KOPT-K1 (cell line): ENCODE data around the gene ATP1A1.

ENCODE experiments used
- H3K27ac ChIP-seq: fragments of 200-600 bp; sonication (generic); 2 replicates; pipeline ENCODE4 v1.5.1; 2016; ENCODE audit warnings: antibody characterized with exemption, mild to moderate bottlenecking, low read depth, low read length; ENCODE audit not compliant: poor library complexity, severe bottlenecking
- H3K36me3 ChIP-seq: fragments of 200-600 bp; sonication (generic); 2 replicates; pipeline ENCODE4 v1.5.1; 2017; ENCODE audit warnings: antibody characterized with exemption, mild to moderate bottlenecking, low read length, moderate library complexity; ENCODE audit not compliant: insufficient read depth
- H3K9me3 ChIP-seq: fragments of 200-600 bp; sonication (generic); 2 replicates; pipeline ENCODE4 v1.5.1; 2017; ENCODE audit warnings: antibody characterized with exemption, low read length, mild to moderate bottlenecking; ENCODE audit not compliant: insufficient read depth, poor library complexity, severe bottlenecking

ATP1A1 gene

DNA sequence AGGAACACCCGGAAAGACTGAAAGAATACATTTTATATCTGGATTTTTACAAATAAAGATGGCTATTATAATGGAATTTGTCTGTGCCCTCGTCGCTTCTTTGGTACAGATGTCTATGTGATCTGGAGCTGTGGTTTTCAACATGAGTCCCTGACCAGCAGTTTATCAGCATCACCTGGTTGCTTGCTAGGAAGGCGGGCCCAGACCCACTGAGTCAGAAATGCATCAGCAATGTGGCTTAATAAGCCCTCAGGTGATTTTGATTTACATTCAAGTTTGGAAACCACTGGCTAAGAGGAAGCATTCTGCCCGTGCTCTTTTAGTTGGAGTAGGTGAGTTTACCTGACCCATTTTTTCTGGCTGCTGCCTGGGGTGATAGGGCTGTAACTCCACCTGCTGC, 31.7 kb downstream of the ATP1A1 start:
- Histone ChIP-seq H3K9me3 (no peaks in the 10 kb centered on the region), H3K36me3 (peaks cover 99% of the 10 kb centered on the region), H3K27ac (no peak overlapping the region)

DNA sequence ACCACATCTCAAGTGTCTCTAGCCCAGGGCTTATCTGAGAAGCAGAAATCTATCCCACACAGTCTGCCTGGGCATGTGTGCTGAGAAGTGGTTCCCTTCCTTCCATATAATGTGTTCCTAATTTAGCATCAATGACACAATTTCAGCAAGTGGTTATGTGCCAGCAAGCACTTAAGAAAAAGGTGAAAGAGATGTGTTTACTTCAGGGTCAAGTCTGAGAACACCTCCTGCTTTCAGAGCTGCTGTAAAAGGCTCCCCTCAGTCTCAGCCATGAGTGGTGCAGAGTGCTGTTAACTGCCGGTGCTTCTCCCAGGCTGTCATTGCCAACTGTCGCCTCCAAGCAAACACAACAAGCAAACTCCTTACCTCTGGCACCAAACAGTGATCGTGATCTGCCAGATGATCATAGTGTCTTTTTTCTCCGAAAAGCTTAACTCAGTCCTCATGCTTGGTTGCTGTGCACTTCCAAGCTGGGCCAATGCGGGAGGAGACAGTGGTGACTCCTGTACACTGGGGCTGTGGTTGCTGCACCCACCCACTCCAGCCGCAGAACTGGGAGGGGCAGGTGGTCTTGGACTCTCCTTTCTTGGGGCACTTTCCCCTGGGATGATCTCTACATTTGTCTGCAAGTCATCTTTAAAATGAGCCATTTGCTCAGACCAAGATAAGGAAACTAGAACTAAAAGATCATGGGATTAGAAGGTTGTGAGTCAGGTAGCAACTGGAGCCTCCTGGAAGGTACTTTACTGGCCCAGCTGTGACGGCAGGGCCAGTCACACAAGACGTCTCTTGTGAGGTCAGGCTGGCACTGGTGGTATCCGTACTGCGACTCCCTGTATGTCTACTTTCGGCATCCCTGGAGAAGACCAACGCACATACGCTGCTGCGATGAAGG, 32.4 kb downstream of the ATP1A1 start:
- H3K36me3 ChIP-seq: peaks cover 99% of the 10 kb centered on the region
- no peak overlapping the region for H3K27ac ChIP-seq
- no peaks in the 10 kb centered on the region for H3K9me3 ChIP-seq

DNA sequence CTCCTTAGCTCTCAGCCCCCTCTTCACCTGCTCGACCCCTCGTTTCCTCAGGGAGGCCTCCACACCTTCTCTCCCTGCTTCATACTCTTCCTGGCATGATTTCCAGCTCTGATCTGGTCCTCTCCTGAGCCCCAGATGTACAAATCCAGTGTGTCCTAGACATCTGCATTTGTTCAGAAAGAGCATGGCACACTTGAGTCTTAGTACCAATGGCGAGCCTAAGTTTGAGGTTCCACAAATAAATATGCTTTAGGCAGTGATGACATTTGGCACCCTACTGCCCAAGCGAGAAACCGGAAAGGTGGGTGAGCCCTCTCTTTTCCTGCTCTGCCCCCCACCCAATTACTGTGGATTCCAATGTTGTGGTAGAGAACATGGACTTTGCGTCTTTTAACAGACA, 34.0 kb downstream of the ATP1A1 start:
- Histone ChIP-seq H3K36me3 (peaks cover 88% of the 10 kb centered on the region), H3K27ac (no peak overlapping the region), H3K9me3 (no peaks in the 10 kb centered on the region)

DNA sequence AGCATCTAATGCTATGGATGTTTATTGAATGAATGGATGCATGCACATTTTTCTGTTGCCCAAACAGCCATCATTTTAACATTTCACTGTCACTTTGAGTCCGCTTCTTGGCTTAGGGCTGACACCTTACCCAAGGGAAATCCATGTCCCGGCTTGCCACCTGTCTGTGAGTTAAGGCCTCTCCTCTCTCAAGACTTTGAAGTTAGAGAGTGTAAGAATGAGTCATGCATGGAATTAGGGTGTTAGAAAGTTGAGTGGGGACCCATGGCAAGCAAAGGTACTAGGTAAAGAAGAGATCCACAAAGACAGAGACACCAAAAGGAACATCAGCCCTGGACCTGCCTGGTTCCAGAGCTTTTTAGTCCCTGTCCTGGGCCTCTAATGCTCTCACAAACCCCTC, 35.1 kb downstream of the ATP1A1 start:
- Histone ChIP-seq H3K36me3 (peaks cover 76% of the 10 kb centered on the region), H3K9me3 (no peaks in the 10 kb centered on the region), H3K27ac (no peak overlapping the region)

DNA sequence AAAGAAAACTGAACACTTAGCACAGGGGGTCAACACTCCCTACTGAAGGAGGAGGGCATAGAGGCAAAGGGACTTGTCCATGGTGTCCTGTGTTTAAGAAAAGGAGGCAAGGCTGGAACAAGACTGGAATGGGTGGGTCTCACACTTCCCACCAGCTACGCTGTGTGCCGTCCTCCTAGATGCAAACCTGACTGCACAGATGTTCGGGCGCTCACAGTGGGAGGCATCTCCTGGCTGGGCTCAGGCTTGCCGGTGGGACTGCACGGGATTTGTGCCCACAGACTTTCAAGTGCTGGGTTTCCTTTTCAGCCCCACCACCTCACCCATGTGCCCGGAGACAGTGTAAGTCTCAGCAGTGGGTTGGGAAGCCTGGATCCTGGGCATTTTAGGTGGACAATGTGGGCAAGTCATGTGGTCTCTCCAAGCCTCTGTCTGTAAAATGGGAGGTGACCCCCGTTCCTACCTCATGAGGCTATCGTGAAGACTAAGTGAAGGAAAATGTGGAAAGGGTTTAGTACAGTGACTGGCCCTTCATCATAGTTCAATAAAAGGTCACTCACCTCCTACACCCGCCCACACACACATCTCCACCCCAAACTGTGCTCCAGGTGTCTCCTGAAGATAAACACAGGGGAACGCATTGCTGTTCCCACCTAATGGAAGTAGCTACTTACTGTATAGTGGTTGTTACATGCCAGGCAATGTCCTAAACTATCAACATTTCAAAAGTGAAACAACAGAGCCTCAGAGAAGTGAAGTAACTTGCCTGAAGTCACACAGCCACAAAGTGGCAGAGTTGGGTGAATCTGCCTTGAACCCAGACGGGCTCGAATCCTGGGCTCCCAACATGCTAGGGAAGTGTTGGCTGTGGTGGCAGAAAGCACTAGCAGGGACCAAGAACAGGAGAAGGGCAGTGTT, 36.0 kb downstream of the ATP1A1 start:
- Histone ChIP-seq H3K36me3 (peaks cover 68% of the 10 kb centered on the region), H3K9me3 (no peaks in the 10 kb centered on the region), H3K27ac (no peak overlapping the region)

DNA sequence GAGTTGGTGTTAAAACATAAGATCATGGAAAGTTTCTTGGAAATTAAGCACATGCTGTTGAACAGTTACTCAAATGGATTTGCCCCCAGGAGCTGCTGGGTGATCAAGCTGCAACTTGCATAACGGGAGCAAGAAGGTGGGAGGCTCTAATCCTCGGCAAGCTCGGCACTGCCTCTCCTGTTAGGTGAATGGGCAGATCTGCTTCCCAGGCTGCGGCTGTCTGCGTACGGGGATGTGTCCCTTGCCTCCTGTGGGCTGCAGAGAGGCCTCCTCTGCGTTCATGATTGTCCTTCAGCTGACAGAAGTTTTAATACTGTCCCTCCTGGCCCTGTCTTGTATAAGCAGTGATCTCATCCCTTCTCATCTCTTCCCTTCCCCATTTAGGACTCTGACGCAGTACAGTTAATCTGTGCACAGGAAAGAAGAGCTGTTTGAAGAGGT, 36.7 kb downstream of the ATP1A1 start:
- H3K9me3 ChIP-seq: no peaks in the 10 kb centered on the region
- H3K27ac ChIP-seq: no peak overlapping the region
- peaks cover 60% of the 10 kb centered on the region for H3K36me3 ChIP-seq

DNA sequence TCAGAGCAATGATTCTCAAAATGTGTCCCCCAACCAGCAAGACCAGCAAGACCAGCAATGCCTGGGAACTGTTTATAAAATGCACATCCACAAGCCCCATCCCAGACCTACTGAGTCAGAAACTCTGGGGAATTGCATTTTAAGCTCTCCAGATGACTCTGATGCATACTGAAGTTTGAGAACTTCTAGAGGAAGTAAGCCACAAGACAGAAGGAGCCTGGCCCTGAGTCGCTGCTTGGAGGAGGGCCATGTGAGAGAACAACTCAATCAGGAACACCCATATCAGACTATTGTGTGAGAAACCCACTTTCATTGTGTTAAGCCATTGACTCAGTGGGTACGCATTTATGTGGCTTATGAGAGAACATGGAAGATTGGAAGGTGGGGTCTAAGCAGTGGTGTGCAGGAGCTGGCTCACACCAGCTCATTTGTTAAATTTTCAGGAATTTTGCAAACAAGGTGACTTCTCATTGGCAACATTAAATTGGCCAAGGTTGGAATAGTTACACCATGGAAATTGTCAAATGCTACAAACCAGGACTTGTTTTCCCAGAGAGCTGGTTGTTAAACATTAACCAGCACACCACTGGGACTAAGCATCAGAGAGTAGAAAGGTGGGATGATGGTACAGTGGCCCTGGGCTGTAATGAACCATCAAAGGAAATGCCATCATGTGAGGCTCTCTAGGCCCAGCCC, 38.9 kb downstream of the ATP1A1 start:
- peaks cover 39% of the 10 kb centered on the region for H3K36me3 ChIP-seq

DNA sequence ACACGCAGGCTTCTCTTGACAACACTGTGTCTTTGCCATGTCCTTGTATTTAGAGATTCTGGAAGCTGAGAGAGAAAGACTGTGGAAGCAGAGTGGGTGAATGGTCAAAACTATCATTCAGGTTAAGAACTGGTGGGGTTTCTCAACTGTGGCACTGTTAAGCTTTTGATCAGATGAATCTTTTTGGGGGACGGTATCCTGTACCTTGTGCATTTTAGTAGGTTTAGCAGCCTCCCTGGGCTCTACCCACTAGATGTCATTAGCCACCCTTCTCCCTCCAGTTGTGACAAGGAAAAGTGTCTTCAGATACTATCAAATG, 39.4 kb downstream of the ATP1A1 start:
- Histone ChIP-seq H3K27ac (no peak overlapping the region), H3K36me3 (peaks cover 34% of the 10 kb centered on the region), H3K9me3 (no peaks in the 10 kb centered on the region)

More for the DNA sequence above, 38.9 kb downstream of the ATP1A1 start:
- Histone ChIP-seq H3K9me3 (no peaks in the 10 kb centered on the region), H3K27ac (no peak overlapping the region)

DNA sequence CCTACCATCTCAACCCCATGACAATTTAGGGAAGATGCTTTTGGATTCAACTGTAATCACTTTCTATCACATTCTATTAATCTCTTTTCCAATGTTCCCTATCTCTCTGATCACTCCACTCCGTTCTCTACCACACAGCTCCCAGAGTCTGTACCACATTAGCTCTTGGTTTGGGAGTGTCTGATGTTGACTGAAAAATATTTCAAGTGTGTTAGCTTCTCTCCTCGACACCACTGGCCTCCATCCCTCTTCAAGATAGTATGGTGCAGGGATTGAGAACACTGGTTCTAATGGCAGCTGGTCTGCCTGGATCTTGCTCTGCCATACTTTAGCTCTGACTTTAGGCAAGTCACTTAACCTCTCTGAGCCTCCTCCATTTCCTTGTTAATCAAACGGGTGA, 39.9 kb downstream of the ATP1A1 start:
- Histone ChIP-seq H3K27ac (no peak overlapping the region), H3K36me3 (peaks cover 29% of the 10 kb centered on the region), H3K9me3 (no peaks in the 10 kb centered on the region)

DNA sequence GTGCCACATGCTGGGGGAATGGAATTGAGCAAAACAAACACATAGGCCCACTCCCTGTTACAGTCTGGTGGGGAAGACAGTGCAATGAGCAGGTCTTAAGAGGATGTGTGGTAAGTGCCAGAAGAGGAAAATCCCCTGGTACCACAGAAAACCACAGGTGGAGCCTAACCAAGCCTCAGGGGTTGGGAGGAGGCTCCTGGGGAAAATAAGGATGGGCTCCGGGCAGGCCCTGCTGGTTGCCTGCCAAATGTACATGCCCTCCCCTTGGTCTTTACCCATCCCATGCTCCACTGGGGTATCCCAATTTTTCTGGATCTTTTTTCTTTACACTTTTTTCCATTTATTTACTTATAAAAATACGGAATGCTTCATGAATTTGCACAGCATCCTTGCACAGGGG, 40.4 kb downstream of the ATP1A1 start:
- no peak overlapping the region for H3K27ac ChIP-seq
- H3K9me3 ChIP-seq: no peaks in the 10 kb centered on the region
- peaks cover 24% of the 10 kb centered on the region for H3K36me3 ChIP-seq

DNA sequence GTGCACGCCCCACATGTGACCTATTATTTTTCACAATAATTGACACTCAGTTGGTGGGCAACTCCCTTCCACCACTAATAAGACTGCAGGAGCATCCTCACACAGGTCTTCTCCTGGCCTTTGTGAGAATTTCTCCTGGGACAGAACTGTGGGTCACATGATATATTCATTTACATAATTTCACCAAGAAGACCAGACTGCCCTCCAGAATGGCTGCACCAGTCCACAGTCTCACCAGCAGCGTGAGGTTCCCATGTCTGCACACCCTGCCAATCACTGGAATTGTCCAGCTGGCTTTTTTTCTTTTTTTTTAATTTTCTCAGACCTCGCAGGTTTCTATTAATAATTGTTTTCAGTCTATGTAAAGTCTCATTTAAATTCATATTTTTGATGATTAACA, 41.3 kb downstream of the ATP1A1 start:
- Histone ChIP-seq H3K9me3 (no peaks in the 10 kb centered on the region), H3K27ac (no peak overlapping the region), H3K36me3 (peaks cover 15% of the 10 kb centered on the region)

DNA sequence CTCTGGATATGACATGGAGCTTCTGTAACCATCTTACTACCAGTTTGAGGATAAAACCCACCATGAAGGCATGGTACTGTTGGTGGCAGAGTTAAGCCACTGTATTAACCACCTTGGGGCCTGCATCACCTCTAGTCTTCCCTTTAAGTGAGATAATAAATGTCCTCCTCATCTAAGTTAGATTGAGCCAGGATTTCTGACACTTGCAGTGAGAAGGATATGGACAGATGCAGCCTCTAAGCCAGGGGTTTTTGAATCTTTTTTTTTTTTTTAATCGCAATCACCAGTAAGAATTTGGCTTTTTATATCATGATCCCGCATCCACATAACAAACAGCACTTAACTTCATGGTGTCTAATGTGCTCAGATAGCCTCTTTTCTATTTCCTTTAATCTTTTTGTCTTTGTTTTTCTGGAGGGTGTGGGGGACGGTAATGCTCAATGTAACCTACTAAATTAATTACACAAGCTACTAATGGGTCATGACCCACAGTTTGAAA, 42.2 kb downstream of the ATP1A1 start:
- peaks cover 7% of the 10 kb centered on the region; the same call in 1 of the 2 replicates for H3K36me3 ChIP-seq
- H3K9me3 ChIP-seq: no peaks in the 10 kb centered on the region
- peak overlapping the region; percentile 93 for H3K27ac ChIP-seq

DNA sequence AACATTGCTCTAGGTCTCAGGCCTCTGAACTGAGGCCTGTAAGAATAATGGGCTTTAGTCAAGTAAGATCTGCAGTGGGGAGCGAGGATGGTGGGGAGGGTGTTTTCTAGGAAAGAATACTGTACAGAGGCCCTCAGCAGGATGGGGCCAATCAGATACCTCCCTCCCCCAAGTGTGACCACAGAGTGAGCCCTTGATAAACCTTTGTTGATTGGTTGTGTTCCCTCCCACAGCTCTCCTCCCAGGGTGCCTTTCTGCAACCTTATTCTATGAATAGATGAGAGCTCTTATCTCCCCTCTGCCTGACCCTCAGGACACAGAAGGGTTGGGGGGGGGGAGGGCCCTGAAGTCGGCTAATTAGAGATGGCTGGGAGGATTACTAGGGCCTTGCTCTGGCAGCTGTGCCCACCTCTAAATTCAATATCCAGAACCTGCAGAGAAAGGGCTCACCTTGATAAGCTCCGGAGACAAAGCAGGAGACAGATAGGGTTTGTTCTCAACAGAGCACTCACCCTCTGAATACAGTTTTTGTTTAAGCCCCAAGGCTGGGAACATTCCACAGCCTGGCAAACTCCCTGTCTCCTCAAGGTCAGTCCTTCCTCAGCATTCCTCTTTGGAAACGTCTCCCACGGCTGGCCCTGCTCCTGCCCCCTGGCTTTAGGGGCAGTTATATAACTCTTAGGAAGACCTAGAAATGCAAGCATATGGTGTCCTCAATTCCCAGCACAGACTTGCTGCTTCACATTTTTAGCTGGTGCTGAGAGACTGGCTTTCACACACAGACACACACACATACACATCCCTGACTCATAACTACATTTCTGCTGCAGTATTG, 42.9 kb downstream of the ATP1A1 start:
- Histone ChIP-seq H3K9me3 (no peaks in the 10 kb centered on the region), H3K27ac (peak overlapping the region; percentile 93), H3K36me3 (0 out of 2 replicates have a peak, but pooled peaks cover under 1% of the 10 kb centered on the region)

DNA sequence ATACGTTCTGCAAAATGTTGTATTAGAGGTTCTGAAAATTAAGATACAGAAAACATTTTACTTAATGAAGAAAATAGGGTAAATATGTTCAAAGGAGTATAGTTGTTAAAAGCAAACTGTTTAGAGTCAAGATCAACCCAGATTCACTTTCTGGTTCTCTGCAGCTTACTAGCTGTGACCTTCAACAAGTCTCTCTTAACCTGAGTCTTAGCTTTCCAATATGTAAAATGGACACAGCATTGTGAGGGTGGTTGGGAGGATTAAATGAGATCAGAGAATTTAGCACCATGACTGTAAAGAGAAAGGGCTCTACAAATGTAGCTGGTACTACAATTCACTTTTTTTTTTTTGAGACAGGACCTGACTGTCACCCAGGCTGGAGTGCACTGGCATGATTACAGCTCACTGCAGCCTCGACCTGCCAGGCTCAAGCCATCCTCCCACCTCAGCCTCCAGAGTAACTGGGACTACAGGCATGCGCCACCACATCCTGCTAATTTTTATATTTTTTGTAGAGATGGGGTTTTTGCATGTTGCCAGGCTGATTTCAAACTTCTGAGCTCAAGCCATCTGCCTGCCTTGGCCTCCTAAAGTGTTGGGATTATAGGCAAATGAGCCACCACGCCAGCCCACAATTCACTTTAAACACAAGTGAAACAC, 43.9 kb downstream of the ATP1A1 start:
- no peaks in the 10 kb centered on the region for H3K36me3 ChIP-seq
- peak overlapping the region; percentile 93 for H3K27ac ChIP-seq
- H3K9me3 ChIP-seq: no peaks in the 10 kb centered on the region
